Suprapubic skin (tissue), 4 donors: ENCODE results near the gene PIEZO1. TPM values are rescaled to one million over a fixed set of nuclear protein-coding genes. Genes with fewer than 3 reads are reported as not detected.

Source experiments
- DNase-seq, 2 donors: peaks; one replicate each; pipeline ENCODE4 v3.0.0-alpha.2; 2019; ENCODE audit warnings: low spot score in 2 of 2
- H3K27ac ChIP-seq: fragments of 200-600 bp; sonication (generic); one replicate; pipeline ENCODE4 v1.5.1; 2019
- H3K27me3 ChIP-seq: fragments of 200-600 bp; sonication (generic); one replicate; pipeline ENCODE4 v1.5.1; 2019
- H3K36me3 ChIP-seq: fragments of 200-600 bp; sonication (generic); one replicate; pipeline ENCODE4 v1.5.1; 2019
- H3K4me1 ChIP-seq: fragments of 200-600 bp; sonication (generic); one replicate; pipeline ENCODE4 v1.5.1; 2019
- H3K4me3 ChIP-seq: fragments of 200-600 bp; sonication (generic); one replicate; pipeline ENCODE4 v1.5.1; 2019; ENCODE audit warnings: mild to moderate bottlenecking
- H3K9me3 ChIP-seq: fragments of 200-600 bp; sonication (generic); one replicate; pipeline ENCODE4 v1.5.1; 2019
- CTCF ChIP-seq, 2 donors: fragments of 200-600 bp in 1 of 2; fragments of 450-650 bp in 1 of 2; sonication (generic) in 1 of 2; IDR thresholded peaks; one replicate each; pipeline ENCODE4 v1.5.1; 2016 to 2019; ENCODE audit warnings: antibody characterized with exemption in 2 of 2, mild to moderate bottlenecking in 1 of 2, moderate library complexity in 1 of 2
- EP300 ChIP-seq: sonication (generic); formaldehyde crosslinking; IDR thresholded peaks from one replicate; pipeline ENCODE4 v1.6.1; 2017; ENCODE audit warnings: antibody characterized with exemption
- POLR2A ChIP-seq, 2 donors: fragments of 450-650 bp; IDR thresholded peaks; one replicate each; pipeline ENCODE4 v1.6.1; 2017; ENCODE audit warnings: antibody characterized with exemption in 2 of 2, mild to moderate bottlenecking in 2 of 2, moderate library complexity in 2 of 2
- POLR2AphosphoS5 ChIP-seq, 3 donors: sonication (generic); formaldehyde crosslinking; IDR thresholded peaks; one replicate each; pipeline ENCODE4 v1.6.1; 2017; ENCODE audit warnings: antibody characterized with exemption in 3 of 3
- WGBS: methylation state at CpG from one replicate; pipeline ENCODE4 v1.1.5; 2018; 5-methylcytosine and 5-hydroxymethylcytosine counted together
- total RNA-seq, 4 donors: library from RNA; depleted of rRNA; stranded (reverse); fragments of >200 nt; gene quantifications; one replicate each; pipeline ENCODE4 v1.1.0, GENCODE V29; 2016

PIEZO1 gene
- total RNA-seq, 4 donors from 2014 or later = 185 to 269 (median 224) TPM

DNA sequence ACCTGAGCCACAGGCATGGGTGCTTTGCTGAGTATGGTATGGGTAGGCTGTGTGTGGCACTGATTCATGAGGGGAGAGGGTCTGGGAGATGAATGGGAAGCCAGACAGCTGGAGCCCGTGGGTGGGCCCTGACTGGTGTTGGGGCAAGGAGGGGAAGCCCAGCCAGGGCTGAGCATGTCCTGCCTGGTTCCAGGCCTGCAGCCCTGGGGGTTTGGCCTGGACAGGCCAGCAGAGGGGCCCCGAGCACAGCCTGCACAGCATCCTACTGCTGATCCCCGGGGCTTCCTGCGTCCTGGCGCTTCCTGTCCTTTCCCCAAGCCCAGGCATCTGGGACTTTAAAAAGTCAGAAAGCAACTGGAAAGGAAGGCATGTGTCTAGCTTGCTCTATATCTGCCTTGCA lies 117.6 kb downstream of the PIEZO1 start:
- Histone ChIP-seq H3K4me1 (peaks cover 8% of the 10 kb centered on the region), H3K4me3 (no peak overlapping the region), H3K36me3 (no peaks in the 10 kb centered on the region), H3K9me3 (no peaks in the 10 kb centered on the region), H3K27ac (no peak overlapping the region), H3K27me3 (no peaks in the 10 kb centered on the region)
- TF ChIP-seq POLR2AphosphoS5 (IDR thresholded peaks at IDR 0.05) (no peak), CTCF (IDR thresholded peaks at IDR 0.05) (no peak), EP300 (no peak), POLR2A (IDR thresholded peaks at IDR 0.05) (no peak)
- whole genome bisulfite sequencing = 62% methylated on average over 5 of the region's 5 CpGs
- no peak for DNase-seq

DNA sequence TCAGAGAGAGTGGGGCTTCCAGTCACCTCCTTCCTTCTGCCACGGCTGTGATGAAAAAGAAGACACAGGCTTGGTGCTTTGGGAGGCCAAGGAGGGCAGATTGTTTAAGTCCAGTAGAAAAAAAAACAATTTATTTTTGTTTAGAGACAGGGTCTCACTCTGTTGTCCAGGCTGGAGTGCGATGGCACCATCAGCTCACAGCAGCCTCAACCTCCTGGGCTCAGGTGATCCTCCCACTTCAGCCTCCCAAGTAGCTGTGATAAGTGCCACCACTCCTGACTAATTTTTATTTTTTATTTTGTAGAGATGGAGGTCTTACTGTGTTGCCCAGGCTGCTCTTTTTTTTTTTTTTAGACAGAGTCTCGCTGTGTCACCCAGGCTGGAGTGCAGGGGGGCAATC lies 119.5 kb downstream of the PIEZO1 start:
- H3K36me3 ChIP-seq = no peaks in the 10 kb centered on the region
- WGBS = 82% methylated on average over 3 of the region's 3 CpGs
- H3K27ac ChIP-seq = no peak overlapping the region
- H3K9me3 ChIP-seq = no peaks in the 10 kb centered on the region
- TF ChIP-seq EP300 (no peak), CTCF (IDR thresholded peaks at IDR 0.05) (no peak), POLR2A (IDR thresholded peaks at IDR 0.05) (no peak), POLR2AphosphoS5 (IDR thresholded peaks at IDR 0.05) (no peak)
- no peak for DNase-seq
- no peak overlapping the region for H3K4me3 ChIP-seq
- H3K27me3 ChIP-seq = no peaks in the 10 kb centered on the region
- peaks cover 23% of the 10 kb centered on the region for H3K4me1 ChIP-seq

Other genes with a start within 250 kb of the PIEZO1 start
- 10 to 100 TPM; 15.7 to 20.8 (median 20.3) TPM for gene ZC3H18, start 214.8 kb downstream of the PIEZO1 start, total RNA-seq
- not detected for gene IL17C, start 146.6 kb downstream of the PIEZO1 start, total RNA-seq
- gene CYBA, start 134.2 kb downstream of the PIEZO1 start, total RNA-seq = 10 to 100 TPM; 22.4 to 39.1 (median 29.7) TPM
- gene MVD, start 122.1 kb downstream of the PIEZO1 start, total RNA-seq = 10 to 100 TPM; 18.9 to 77.6 (median 44.7) TPM
- gene SNAI3, start 98.7 kb downstream of the PIEZO1 start, total RNA-seq = under 1 TPM in 2 of 4 donors, not detected in 2; 0.40 to 0.44 TPM
- gene RNF166, start 78.8 kb downstream of the PIEZO1 start, total RNA-seq = 10 to 100 TPM; 12.4 to 15.8 (median 14.6) TPM
- gene CTU2, start 78.7 kb downstream of the PIEZO1 start, total RNA-seq = 10 to 100 TPM in 2 of 4 donors, 1 to 10 TPM in 2; 7.8 to 17.8 (median 10.9) TPM
- 10 to 100 TPM in 2 of 4 donors, 1 to 10 TPM in 2; 4.7 to 25.7 (median 10.7) TPM for gene CDT1, start 18.6 kb upstream of the PIEZO1 start, total RNA-seq
- gene APRT, start 26.7 kb upstream of the PIEZO1 start, total RNA-seq = 100 to 1,000 TPM; 122 to 382 (median 250) TPM
- 100 to 1,000 TPM in 1 of 4 donors, 10 to 100 TPM in 3; 31.1 to 134 (median 43.3) TPM for gene GALNS, start 71.7 kb upstream of the PIEZO1 start, total RNA-seq
- gene TRAPPC2L, start 71.9 kb upstream of the PIEZO1 start, total RNA-seq = 10 to 100 TPM; 31.9 to 49.2 (median 36.3) TPM
- not detected for gene PABPN1L, start 81.4 kb upstream of the PIEZO1 start, total RNA-seq
- gene CBFA2T3, start 192.0 kb upstream of the PIEZO1 start, total RNA-seq = 1 to 10 TPM; 1.5 to 6.6 (median 2.9) TPM